Activated CD4-positive, alpha-beta T cell treated with anti-CD3 and anti-CD28 coated beads for 24 hours (primary cell): ENCODE data around the gene OGFOD2.

Experiments used
- DNase-seq, 2 donors: peaks; one replicate each; pipeline ENCODE4 v3.0.0-alpha.2; 2020; ENCODE audit warnings: low read depth in 2 of 2

The OGFOD2 gene

GRCh38 chr12:122977655-122978392, 2.8 kb downstream of the OGFOD2 start:
- no peak for DNase-seq

GRCh38 chr12:122978507-122978955, 3.5 kb downstream of the OGFOD2 start:
- no peak for DNase-seq

GRCh38 chr12:122979001-122979907, 4.2 kb downstream of the OGFOD2 start:
- DNase-seq = no peak

GRCh38 chr12:122979908-122980182, 4.8 kb downstream of the OGFOD2 start:
- no peak for DNase-seq

- DNase-seq = peak; percentile 48 to 56
Observed at GRCh38 chr12:122980183-122981035, 5.4 kb downstream of the OGFOD2 start, which contains the start of gene ARL6IP4. ARL6IP4 (plus strand) TSS chr12:122980681; CDS start chr12:122981140, 459 bp downstream.

GRCh38 chr12:122981036-122981471, 6.0 kb downstream of the OGFOD2 start:
- no peak for DNase-seq

- no peak for DNase-seq
Observed at GRCh38 chr12:122981587-122982476, 6.8 kb downstream of the OGFOD2 start.

GRCh38 chr12:122982477-122982815, 7.4 kb downstream of the OGFOD2 start:
- DNase-seq = no peak

GRCh38 chr12:122982963-122983788, 8.1 kb downstream of the OGFOD2 start:
- DNase-seq = no peak

- no peak for DNase-seq
Observed at GRCh38 chr12:122983789-122984515, 8.9 kb downstream of the OGFOD2 start.

GRCh38 chr12:122984612-122985337, 9.7 kb downstream of the OGFOD2 start:
- DNase-seq = no peak

GRCh38 chr12:122985338-122986257, 10.6 kb downstream of the OGFOD2 start:
- no peak for DNase-seq

- no peak for DNase-seq
Observed at GRCh38 chr12:122986258-122986871, 11.3 kb downstream of the OGFOD2 start.

- no peak for DNase-seq
Observed at GRCh38 chr12:122987086-122987951, 12.3 kb downstream of the OGFOD2 start.

GRCh38 chr12:122988036-122988435, 13.0 kb downstream of the OGFOD2 start:
- no peak for DNase-seq

GRCh38 chr12:122988612-122989212, 13.7 kb downstream of the OGFOD2 start:
- DNase-seq = no peak
